ENCODE measurements around the gene SLC25A18.

Gene SLC25A18

DNA sequence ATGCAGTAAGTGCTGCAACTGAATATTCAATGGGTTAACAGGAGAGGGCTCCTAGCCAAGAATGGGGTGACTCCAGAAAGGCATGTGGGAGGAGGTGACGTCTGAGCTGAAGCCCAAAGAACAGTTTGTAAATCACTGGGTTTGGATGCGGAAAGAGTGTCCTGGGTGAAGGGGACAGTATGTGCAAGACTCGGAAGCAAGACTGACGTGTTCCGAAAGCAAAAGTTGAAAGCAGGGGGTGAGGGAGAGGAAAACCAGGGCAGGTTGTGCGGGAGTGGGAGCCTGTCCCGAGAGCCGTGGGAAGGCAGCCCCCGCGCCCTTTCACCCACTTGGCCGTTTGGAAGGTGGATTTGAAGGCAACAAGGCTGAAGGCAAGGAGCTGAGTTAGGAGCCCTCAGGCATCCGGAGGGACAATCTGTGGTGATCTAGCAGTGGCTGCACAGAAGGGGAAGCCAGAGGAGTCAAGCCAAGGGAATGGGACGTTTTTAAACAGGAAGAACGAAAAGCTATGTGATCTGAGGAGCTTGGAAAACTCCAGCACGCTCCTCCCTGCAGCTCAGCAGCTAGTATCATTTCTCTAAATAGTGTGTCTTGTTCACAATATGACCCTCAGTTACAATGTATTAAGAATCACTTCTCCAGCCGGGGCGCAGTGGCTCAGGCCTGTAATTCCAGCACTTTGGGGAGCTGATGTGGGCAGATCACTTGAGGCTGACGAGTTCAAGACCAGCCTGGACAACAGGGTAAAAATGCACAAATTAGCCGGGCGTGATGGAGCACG lies 7.7 kb downstream of the SLC25A18 start:
- DNase-seq (ENCODE audit: low read depth) = no peak

DNA sequence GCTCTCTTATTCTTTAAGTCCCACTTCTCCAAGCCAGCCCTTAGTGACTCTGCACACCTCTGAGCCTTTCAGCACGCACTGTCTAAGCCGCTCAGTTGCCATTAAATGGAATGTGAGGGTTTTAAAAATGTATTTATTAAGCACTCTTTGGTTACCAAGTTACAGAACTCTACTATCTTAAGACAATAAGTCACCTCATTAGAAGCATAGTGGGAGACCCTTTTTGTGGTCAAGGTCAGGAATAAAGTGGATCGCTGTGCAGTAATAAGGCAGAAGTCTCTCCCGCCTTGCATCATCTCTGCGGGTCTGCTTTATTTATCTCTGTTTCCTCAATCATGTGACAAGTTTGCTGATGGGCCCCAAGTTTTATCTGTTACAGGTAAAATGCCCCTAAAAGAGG lies 11.9 kb downstream of the SLC25A18 start:
- no peak for DNase-seq (ENCODE audit: low read depth)

- DNase-seq (ENCODE audit: low read depth) = no peak
Observed at GRCh38 chr22:17575681-17576080, 12.4 kb downstream of the SLC25A18 start.

DNA sequence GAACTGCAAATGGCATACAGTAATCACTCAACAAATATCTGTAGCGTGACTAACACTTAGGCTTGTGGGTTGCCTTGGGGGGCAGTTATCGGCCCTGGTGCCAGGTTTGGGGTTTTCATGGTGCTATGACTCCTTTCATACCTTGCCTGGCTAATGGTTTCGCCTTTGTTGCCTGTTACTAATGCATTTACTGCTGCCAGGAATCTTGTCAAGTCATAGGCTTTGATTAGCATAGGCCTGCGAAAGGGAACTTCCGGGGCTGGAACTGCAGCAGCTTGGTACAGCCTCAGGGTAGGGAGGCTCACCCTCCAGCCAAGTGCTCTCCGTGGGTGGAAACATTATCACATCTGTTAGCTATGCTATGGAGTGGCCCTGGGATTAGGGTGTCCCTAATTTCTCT lies 13.2 kb downstream of the SLC25A18 start:
- DNase-seq (ENCODE audit: low read depth) = no peak

DNA sequence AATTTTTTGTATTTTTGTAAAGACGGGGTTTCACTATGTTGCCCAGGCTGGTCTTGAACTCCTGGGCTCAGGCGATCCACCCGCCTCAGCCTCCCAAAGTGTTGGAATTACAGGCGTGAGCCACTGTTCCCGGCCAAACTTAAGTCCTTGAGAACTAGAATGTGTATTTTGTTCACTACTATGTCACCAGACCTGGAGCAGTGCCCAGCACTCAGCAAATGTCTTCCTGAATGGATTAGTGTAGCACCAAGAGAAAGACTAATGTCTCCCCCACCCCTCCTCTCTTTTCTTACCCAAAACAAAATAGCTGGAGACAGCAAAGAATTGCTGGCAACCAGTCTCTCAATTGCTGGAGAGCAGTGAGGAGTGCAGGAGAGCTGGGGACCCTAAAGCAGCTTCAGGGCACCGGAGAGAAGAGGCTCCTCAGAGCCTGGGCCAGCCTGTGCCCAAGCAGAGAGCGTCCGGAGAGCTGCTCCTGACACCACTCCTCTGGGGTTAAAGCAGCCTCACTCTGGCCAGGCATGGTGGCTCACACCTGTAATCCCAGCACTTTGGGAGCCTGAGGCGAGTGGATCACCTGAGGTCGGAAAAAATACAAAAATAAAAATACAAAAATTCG lies 14.9 kb downstream of the SLC25A18 start:
- no peak for DNase-seq (ENCODE audit: low read depth)

- DNase-seq (ENCODE audit: low read depth) = no peak
Observed at GRCh38 chr22:17579535-17579981, 16.3 kb downstream of the SLC25A18 start.

DNA sequence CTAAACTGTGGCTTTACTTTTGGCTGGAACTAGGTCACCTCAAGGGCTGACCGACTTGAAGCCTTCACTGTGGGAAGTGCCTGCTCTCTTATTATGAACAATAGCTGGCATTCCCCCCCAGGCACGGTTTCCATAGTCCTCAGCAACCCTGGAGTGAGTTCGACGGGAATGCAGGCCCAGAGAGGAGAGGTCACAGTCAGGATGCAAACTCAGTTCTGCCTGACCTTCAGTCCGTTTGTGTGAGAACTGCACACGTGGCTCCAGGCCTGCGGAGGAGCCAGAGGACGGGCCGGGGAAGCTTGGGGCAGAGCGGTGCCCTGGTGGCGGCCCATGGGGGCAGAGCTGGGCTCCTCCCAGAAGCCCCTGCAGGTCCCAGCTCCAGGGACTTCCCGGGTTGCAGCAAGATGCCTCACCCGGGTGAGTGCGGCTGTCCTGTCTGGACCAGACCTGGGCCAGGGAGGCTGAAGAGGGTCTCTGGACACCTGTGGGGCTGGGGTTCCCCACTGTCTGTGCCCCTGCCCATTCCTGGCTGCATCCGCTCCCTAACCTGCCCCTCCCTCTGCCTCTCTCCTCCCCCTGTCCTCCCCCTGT lies 17.2 kb downstream of the SLC25A18 start:
- DNase-seq (ENCODE audit: low read depth) = no peak

GRCh38 chr22:17581056-17581455 lies 17.8 kb downstream of the SLC25A18 start:
- no peak for DNase-seq (ENCODE audit: low read depth)

DNA sequence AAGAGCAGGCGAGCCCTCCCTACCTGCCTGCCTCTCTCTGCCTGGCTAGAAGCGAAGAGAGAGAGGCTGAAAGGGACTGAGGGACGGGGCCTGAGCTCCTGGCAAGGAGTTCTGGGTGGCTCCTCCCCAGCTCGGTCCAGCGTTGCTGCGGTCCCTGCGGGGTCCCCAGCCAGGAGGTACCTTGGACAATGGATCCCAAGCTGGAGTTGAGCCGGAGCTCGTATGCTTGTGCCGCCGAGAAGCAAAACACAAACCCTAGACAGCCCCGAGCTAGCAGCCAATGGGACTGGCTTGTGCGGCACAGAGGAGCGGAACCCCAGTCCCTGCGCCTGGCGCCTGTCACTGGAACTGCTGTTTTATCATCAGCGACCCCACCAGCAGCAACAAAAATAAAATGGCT lies 18.3 kb downstream of the SLC25A18 start:
- DNase-seq (ENCODE audit: low read depth) = no peak

DNA sequence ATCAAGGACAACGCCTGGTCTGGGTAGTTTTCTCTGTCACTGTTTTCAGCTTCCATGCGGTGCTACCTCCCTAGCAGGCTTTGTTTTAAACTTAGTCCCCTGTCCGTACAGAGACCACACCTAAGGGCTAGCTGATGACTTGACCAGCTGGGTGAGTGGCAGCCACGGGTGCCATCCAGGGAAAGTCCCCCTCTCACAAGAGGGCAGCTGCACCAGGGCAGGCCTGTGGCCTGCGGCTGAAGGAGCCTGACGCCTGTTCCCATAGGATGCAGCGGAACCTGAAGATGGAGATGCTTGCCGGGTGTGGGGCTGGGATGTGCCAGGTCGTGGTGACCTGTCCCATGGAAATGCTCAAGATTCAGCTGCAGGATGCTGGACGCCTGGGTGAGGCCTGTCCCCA lies 19.9 kb downstream of the SLC25A18 start:
- DNase-seq (ENCODE audit: low read depth) = no peak

DNA sequence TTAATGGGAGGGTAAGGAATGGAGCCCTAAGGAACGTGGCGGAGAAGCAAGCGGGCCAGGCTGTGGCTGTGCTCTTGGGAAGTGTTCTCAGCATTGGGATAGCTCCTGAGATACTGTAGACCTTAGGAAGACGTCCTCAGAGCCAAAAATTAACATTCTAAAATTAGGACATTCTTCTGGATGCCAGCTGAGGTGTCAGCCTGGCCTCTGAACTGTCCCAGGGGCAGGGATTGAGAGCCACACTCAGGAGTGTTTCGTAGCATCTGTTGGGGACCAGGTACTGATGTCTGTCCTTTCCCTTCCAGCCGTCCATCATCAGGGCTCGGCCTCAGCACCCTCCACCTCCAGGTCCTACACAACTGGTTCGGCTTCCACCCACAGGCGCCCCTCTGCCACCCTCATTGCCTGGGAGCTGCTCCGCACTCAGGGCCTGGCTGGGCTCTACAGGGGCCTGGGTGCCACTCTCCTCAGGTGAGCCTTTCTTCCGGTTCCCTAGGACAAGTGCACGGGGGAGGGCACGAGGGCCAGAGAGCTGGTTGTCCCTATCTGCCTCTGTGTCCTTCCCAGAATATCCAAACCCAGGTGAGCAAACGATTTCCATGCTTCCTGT lies 23.6 kb downstream of the SLC25A18 start:
- no peak for DNase-seq (ENCODE audit: low read depth)

DNA sequence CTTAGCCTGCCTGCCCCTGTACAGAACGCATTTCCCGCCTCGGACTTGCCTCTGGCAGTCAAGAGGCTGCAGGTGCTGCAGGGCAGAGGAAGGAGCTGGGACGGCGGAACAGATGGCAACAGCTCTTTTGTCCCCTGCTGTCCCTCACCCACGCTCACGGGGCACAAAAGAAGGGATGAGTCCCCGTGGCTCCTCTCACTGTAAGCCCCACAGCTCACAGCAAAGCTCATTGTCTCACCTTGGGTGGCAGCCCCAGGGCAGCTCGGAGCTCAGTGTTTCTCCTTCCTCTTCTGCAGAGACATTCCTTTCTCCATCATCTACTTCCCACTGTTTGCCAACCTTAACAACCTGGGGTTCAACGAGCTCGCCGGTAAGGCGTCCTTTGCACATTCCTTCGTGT lies 24.3 kb downstream of the SLC25A18 start:
- DNase-seq (ENCODE audit: low read depth) = no peak

DNA sequence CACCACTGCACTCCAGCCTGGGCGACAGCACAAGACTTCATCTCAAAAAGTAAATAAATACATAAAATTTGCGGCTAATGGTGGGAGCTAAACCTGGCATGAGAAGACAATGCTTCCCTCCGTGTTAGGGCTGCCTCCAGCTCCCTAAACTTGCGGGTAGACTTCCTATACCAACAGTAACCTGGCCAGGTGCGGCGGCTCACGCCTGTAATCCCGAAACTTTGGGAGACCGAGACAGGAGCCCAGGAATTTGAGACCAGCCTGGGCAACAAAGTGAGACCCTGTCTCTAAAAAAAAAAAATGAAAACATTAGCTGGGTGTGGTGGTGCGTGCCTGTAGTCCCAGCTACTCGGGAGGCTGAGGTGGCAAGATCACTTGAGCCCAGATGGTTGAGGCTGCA lies 25.3 kb downstream of the SLC25A18 start:
- no peak for DNase-seq (ENCODE audit: low read depth)

DNA sequence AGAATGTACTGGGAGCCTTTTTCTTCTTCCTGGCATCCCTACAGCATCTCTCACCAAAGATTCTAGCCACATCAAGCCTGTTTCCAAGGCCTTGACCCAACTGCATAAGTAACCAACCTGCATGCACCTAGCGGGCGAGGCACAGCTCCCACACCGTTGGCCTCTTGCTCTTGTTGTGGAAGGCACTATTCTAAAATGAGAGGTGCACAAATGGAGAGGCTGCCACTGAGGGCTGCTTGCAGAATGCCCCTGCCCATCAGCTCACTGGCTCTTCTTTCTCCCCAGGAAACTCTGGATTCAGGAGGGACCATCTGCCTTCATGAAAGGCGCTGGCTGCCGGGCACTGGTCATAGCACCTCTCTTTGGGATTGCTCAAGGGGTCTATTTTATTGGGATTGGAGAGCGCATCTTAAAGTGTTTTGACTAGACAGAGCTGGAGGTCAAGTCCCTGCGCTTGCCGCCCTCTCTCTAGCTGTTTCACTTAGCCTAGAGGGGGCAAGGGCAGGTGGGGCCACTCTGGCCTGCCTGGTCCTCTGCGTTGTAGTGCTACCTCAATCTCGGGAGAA lies 26.6 kb downstream of the SLC25A18 start:
- DNase-seq (ENCODE audit: low read depth) = no peak

DNA sequence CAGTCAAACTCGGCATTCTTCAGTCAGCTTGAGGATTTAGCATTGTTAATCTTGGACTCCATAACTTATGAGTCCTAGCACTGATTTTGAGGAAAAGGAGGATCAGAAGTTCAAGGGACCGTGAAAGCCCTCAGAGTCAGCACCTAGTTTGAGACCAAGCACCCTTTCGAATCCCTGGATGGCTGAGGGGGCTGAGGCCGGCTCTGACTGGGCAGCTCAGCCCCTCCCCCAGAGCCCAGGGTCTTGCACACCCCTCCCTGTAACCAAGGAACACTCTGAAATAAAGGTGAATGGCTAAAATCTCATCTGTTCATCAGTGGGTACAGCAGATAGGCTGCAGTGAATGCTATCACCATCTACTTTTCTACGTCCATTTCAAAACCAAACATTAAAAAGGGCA lies 27.3 kb downstream of the SLC25A18 start:
- DNase-seq (ENCODE audit: low read depth) = no peak

DNA sequence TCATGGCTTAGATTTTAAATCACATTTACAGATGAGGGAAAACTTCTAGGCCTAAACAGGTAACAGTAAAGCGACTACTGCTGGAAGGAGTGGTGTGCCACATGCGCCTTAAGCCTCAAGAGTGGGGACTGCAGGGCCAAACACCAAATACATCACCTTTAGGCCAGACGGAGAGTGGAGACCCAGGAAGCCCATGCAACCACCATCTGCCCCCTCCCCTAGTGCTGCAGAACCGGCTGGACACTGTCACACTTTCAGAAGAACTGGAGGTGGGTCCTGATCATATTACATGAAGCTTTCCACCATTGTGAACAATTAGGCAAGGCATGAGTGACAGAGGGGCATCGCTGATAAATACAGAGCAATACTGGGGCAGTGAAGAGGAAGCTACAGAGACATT lies 28.9 kb downstream of the SLC25A18 start:
- DNase-seq (ENCODE audit: low read depth) = no peak

- DNase-seq (ENCODE audit: low read depth) = no peak
Observed at GRCh38 chr22:17596226-17596625, 32.9 kb downstream of the SLC25A18 start.

DNA sequence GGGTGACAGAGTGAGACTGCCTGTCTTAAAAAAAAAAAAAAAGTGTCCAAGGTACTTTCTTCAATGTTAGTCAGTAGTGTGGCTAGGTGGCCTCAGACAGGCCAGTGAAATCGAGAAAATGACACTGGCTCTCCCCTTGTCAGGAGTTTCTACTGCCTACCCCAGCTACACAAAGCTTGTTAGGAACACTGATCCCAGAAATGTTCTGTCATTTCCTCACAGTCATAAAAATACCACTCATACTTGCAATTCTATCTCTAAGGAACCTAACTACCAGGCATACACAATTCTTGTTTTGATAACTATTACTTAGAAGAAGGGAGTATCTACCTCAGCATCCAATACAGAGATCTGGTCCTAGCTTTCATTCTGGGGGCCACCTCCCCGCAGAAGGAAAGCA lies 33.9 kb downstream of the SLC25A18 start:
- DNase-seq (ENCODE audit: low read depth) = no peak

DNA sequence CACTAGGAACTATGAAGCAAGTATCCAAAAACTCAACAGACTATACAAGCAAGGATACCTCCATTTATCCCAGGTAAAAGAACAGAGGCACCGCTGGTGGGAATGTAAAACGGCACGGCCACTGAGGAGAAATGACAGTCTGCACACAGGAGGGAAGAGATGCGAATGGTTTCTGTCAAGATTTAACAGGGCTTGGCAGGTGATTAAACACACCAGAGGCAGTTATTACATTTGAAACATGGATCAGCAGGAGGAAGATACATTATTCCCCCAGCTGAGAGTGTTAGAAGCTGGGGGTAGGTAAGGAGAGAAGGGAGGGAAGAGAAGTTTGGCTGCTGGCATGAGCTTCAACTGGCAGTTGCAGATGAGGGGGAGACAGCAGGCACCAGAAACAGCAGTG lies 35.0 kb downstream of the SLC25A18 start:
- DNase-seq (ENCODE audit: low read depth) = no peak

GRCh38 chr22:17601031-17601430 lies 37.7 kb downstream of the SLC25A18 start:
- no peak for DNase-seq (ENCODE audit: low read depth)

GRCh38 chr22:17603668-17604067 lies 40.4 kb downstream of the SLC25A18 start:
- no peak for DNase-seq (ENCODE audit: low read depth)

DNA sequence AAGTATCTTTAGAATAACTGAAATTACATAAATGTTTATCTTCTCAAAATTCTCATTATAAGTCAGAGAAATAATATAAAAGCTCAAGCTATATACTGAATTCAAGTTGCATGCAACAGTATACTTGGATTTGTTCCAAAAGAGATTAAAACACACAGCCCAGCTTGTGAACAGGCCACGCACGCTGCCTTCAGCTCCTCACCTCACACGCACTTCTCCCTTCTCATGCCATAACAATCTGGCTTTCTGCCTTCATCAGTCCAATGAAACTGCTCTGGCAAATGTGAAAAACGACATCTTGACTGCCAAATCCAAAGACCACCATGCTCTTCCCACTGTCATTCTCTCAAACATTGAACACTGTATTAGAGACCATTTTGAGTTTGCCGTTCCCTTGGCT lies 43.2 kb downstream of the SLC25A18 start:
- DNase-seq (ENCODE audit: low read depth) = no peak
